Superior temporal gyrus (tissue), 1 donor: ENCODE results near the gene HOXD8.

Experiments
- DNase-seq: peaks from one replicate; pipeline ENCODE4 v3.0.0-alpha.2; 2016; ENCODE audit errors: extremely low spot score

Gene HOXD8

GRCh38 chr2:176159663-176160250 is 30.3 kb downstream of the HOXD8 start:
- no peak for DNase-seq

- DNase-seq: no peak
Observed at GRCh38 chr2:176160251-176160985, 30.9 kb downstream of the HOXD8 start.

- no peak for DNase-seq
Observed at GRCh38 chr2:176160986-176161824, 31.7 kb downstream of the HOXD8 start.

- DNase-seq: no peak
Observed at GRCh38 chr2:176161825-176162626, 32.5 kb downstream of the HOXD8 start.

GRCh38 chr2:176162911-176163671 is 33.6 kb downstream of the HOXD8 start:
- DNase-seq: no peak

GRCh38 chr2:176163672-176164056 is 34.2 kb downstream of the HOXD8 start:
- DNase-seq: no peak

GRCh38 chr2:176164201-176164600 is 34.7 kb downstream of the HOXD8 start:
- no peak for DNase-seq

GRCh38 chr2:176164611-176165369 is 35.3 kb downstream of the HOXD8 start:
- DNase-seq: no peak

GRCh38 chr2:176165370-176166050 is 36.0 kb downstream of the HOXD8 start:
- no peak for DNase-seq

GRCh38 chr2:176166272-176166671 is 36.8 kb downstream of the HOXD8 start:
- DNase-seq: no peak

- DNase-seq: no peak
Observed at GRCh38 chr2:176167398-176167797, 37.9 kb downstream of the HOXD8 start.

- no peak for DNase-seq
Observed at GRCh38 chr2:176169181-176169580, 39.7 kb downstream of the HOXD8 start.

- no peak for DNase-seq
Observed at GRCh38 chr2:176169711-176170110, 40.2 kb downstream of the HOXD8 start.

- DNase-seq: no peak
Observed at GRCh38 chr2:176170602-176171305, 41.2 kb downstream of the HOXD8 start.

- no peak for DNase-seq
Observed at GRCh38 chr2:176171351-176172006, 42.0 kb downstream of the HOXD8 start.

- DNase-seq: no peak
Observed at GRCh38 chr2:176172007-176172894, 42.7 kb downstream of the HOXD8 start.

- DNase-seq: no peak
Observed at GRCh38 chr2:176172895-176173566, 43.5 kb downstream of the HOXD8 start.
